ENCODE data around the gene CPEB3. TPM values are rescaled to one million over a fixed set of nuclear protein-coding genes. Genes with fewer than 3 reads are reported as not detected.

Gene CPEB3
- total RNA-seq, 4 donors from 2014 or later = 12.3 to 18.4 (median 12.7) TPM

GRCh38 chr10:92241158-92241500 lies 49.7 kb downstream of the CPEB3 start:
- WGBS, 2 donors = 7 to 9% methylated on average over 9 of the region's 9 CpGs
- peak; percentile 42 to 47 for DNase-seq
- no peaks in the 10 kb centered on the region for H3K27me3 ChIP-seq
- peaks cover 12 to 23% of the 10 kb centered on the region in 2 donors for H3K4me1 ChIP-seq
- no peaks in the 10 kb centered on the region for H3K9me3 ChIP-seq
- H3K27ac ChIP-seq = peak overlapping the region; percentile 81 to 95 (median 90)
- intact Hi-C loops (cut with DNase I) = no loop called here
- peak overlapping the region in 2 of 3 donors; percentile 48 to 68 for H3K4me3 ChIP-seq (replicated peaks in 1 of 3)
- TF ChIP-seq POLR2A (IDR thresholded peaks at IDR 0.05) = no peak
- no peak for TF ChIP-seq CTCF (IDR thresholded peaks at IDR 0.05)
- H3K36me3 ChIP-seq = no peaks in the 10 kb centered on the region

GRCh38 chr10:92240289-92241157 lies 50.4 kb downstream of the CPEB3 start:
- DNase-seq = peak; percentile 70 to 71
- H3K4me1 ChIP-seq = peaks cover 12 to 23% of the 10 kb centered on the region in 2 donors
- no peaks in the 10 kb centered on the region for H3K27me3 ChIP-seq

GRCh38 chr10:92239600-92240288 lies 51.1 kb downstream of the CPEB3 start:
- peak in 1 of 2 donors; percentile 51 for DNase-seq
- Histone ChIP-seq H3K4me1 (peaks cover 12 to 23% of the 10 kb centered on the region in 2 donors), H3K4me3 (replicated peaks in 1 of 3) (peak overlapping the region; percentile 31 to 68 (median 48)), H3K9me3 (no peaks in the 10 kb centered on the region), H3K36me3 (no peaks in the 10 kb centered on the region), H3K27me3 (no peaks in the 10 kb centered on the region), H3K27ac (peak overlapping the region; percentile 81 to 95 (median 90))
- 0 to 1% methylated on average over 1 to 34 of the region's 69 CpGs for WGBS, 2 donors
- intact Hi-C loops (cut with DNase I) = loop anchor here (5.0 kb wide), 1 partner anchor 53 kb away; the partner anchor contains the start of genes CPEB3 and MARCHF5
- TF ChIP-seq POLR2A (IDR thresholded peaks at IDR 0.05) (no peak), CTCF (IDR thresholded peaks at IDR 0.05) (no peak)

More at GRCh38 chr10:92240289-92241157, 50.4 kb downstream of the CPEB3 start:
- Histone ChIP-seq H3K36me3 (no peaks in the 10 kb centered on the region), H3K9me3 (no peaks in the 10 kb centered on the region), H3K27ac (peak overlapping the region; percentile 81 to 95 (median 90)), H3K4me3 (replicated peaks in 1 of 3) (peak overlapping the region; percentile 31 to 68 (median 48))
- intact Hi-C loops (cut with DNase I) = no loop called here
- 0% methylated on average over 27 to 28 of the region's 28 CpGs for WGBS, 2 donors
- TF ChIP-seq POLR2A (IDR thresholded peaks at IDR 0.05) (peak in 1 of 2 donors; percentile 97), CTCF (IDR thresholded peaks at IDR 0.05) (peak in 1 of 6 experiments; percentile 9)

- no peaks in the 10 kb centered on the region for H3K36me3 ChIP-seq
- no peaks in the 10 kb centered on the region for H3K27me3 ChIP-seq
- DNase-seq = peak in 1 of 2 donors; percentile 50
- H3K4me1 ChIP-seq = peaks cover 12 to 23% of the 10 kb centered on the region in 2 donors
- intact Hi-C loops (cut with DNase I) = loop anchor here (5.0 kb wide), 1 partner anchor 53 kb away; the partner anchor contains the start of genes CPEB3 and MARCHF5
- WGBS, 2 donors = 27 to 29% methylated on average over 22 to 27 of the region's 27 CpGs
- H3K9me3 ChIP-seq = no peaks in the 10 kb centered on the region
- TF ChIP-seq POLR2A (IDR thresholded peaks at IDR 0.05) (no peak), CTCF (IDR thresholded peaks at IDR 0.05) (no peak)
- peak overlapping the region; percentile 81 to 95 (median 90) for H3K27ac ChIP-seq
- peak overlapping the region; percentile 31 to 68 (median 48) for H3K4me3 ChIP-seq (replicated peaks in 1 of 3)
Measured at GRCh38 chr10:92239151-92239599, 51.7 kb downstream of the CPEB3 start.

Measured in thyroid gland (tissue), 4 donors.